Activated CD4-positive, alpha-beta T cell treated with anti-CD3 and anti-CD28 coated beads, Interleukin-2, amount 50 U/mL, for 1 hour (primary cell): ENCODE results near the gene BSN.
A peak's percentile ranks its signal among the peaks of the same experiment; 100 is the strongest.
"Not testable (repeated sequence)": the region's sequence is repeated elsewhere in the genome, so short reads cannot be mapped to it uniquely, and the experiment has no call there.

Experiments
- DNase-seq: peaks from one replicate; pipeline ENCODE4 v3.0.0-alpha.2; 2020

BSN gene

DNA sequence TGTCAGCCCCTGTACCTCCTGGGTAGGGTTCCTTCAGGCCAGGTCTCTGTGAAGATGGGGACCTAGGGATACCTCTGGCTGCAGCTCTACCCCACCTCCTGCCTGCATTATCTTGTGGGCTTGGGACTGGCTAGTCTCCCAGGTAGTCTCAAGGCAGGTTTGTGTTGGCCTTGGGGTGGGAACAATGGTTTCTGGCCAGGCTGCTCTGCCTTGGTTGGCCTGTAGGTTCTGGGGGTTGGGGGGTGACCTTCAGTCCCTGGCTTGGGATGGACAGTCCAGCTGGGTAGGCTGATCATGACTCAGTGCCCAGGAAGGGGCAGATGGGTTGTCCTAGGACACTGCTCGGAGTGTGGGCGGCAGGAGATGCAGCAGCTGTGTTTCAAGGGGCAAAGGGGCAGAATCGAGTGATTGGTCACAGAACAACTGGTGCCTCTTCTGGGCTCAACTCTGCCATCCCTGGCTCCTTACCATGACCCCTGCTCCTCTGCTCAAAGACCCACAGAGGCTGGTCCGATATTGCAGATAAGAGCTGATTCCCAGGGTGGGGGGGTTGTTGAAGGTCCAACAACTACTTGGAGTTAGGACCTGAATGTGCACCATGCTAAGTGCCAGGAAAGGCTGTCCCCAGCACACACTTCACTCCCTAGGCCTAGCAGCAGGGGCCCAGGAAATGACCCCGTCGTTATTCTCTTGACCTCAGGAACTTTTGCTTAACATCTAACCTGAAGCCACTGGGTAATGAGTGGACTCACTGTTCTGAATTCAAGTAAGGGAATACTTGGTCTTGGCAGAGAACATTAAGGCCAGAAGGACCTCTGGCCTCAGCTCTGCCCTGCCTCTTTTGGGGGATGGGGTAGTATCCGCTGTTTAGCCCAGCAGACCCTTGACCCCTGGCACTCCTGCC is 18.1 kb upstream of the BSN start:
- DNase-seq: no peak

DNA sequence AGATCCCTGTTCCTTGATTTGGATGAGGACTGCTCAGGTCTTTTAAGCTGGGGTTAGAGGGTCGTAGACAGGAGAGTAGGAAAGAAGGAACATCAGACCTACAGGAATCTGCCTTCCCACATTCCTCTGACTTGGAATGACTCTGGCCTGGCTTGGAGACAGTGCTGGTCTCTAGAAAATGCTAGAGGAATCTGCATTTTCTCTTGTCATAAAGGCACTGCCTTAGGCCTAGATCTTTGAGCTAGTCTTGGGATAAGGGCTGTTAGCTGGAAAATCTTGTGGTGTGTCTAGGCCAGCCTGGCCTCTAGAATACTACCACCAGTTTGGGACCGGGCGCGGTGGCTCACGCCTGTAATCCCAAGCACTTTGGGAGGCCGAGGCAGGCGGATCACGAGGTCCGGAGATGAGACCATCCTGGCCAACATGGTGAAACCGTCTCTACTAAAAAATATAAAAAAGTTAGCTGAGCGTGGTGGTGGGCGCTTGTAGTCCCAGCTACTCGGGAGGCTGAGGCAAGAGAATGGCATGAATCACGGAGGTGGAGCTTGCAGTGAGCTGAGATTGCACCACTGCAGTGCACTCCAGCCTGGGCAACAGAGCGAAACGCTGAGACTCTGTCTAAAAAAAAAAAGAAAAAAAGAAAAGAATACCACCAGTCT is 17.3 kb upstream of the BSN start:
- DNase-seq: no peak

DNA sequence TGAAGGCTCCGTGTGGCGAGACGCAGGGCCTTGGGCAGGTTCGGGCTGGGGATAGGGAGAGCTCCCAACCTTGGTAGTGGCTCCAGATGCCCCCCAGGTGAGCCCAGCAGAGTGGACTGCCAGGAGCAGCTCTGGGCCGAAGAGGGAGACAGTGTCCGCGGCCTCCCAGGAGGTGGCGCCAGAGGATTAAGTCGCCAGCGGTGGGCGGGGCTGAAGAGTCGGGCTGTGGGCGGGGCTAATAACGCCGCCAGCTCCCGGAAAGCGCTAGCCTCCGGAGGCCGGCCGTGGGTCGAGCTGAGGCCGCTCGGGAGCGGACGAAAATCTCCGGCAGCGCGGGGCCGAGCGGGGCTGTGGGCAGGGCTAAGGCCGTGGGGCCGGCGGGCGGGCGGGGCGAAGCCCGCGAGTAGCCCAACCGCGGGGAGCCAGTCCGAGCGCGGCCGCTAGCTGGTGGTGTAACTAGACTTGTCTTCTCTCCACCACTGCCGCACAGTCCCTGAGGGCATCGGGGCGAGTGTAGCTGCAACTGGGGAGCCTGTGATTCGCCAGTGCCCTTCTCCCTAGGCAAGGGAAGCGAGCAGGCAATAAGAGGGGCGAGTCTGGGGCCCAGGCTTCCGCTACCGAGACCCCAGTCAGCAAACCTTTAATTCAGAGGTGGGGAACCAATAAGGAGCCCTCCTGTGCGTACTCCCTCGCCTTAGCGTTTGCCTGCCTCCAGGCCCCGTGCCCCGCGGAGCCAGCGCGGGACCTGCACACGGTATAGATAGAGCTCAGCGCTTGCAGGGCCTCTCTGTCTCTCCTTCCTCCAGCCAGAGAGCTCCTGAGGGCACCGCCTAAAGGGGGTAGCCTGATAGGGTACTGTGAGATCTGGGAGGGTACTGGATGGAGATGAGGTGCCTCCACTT is 14.4 kb upstream of the BSN start:
- DNase-seq: peak; percentile 92

DNA sequence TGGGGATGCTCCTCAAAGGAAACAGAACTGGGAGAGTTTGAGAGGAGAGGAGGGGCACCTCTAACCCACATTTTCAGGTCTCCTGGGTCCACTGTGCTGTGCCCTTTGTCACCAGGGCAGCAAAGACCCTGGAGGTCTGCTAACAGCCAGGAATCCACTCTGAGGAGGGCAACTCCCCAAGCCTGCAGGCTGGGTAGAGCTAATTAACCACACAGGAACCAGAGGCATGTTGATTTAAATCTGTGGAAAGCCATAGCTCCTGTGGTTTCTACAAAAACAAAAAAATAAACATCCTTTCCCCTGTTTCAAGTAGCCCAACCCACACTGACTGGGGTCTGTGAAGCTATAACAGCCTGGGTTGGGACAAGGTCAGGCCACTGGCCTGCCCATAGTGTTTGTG is 2.2 kb upstream of the BSN start:
- DNase-seq: no peak

DNA sequence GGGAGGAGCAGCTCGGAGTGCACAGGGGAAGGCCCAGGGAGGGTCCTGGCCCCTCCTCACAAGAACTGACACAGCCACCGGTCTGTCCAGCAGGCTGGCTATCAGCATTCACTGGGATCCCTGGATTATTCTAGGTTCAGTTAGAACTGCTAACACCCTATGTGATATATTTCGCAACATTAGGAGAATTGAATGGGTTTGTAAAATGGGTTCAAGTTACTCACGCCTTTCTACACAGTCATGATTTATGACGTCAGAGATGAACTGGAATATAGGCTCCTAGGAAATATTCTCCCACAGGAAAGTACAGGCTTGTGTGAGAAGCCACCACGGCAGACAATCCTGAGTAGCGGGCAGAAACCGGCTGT is 969 bp upstream of the BSN start:
- DNase-seq: no peak

DNA sequence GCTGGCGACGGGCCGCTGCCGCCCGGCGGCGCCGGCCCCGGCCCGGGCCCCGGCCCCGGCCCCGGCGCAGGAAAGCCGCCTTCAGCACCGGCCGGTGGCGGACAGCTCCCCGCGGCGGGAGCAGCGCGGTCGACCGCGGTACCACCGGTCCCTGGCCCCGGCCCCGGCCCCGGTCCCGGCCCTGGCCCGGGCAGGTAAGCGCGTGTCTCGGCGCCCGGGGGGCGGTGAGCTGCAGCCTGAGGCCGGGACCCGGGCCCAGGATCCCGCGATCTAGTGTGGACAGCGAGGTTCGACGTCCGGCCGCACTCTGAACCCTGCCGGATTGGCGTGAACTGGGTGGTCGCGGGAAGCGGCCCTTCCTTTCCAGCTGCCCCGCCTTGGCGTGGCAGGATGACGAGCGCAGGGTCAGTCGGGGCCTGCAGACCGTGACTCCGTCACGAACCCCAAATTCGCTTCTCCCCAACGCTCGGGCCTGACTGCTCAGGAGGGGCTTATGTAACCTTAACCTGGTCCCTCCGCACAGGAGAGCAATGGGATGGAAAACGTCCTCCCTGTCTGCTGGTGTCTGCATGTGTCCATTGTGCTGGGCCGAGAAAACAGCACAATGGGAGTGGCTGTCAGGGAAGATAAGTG is 472 bp downstream of the BSN start:
- DNase-seq: peak; percentile 51

DNA sequence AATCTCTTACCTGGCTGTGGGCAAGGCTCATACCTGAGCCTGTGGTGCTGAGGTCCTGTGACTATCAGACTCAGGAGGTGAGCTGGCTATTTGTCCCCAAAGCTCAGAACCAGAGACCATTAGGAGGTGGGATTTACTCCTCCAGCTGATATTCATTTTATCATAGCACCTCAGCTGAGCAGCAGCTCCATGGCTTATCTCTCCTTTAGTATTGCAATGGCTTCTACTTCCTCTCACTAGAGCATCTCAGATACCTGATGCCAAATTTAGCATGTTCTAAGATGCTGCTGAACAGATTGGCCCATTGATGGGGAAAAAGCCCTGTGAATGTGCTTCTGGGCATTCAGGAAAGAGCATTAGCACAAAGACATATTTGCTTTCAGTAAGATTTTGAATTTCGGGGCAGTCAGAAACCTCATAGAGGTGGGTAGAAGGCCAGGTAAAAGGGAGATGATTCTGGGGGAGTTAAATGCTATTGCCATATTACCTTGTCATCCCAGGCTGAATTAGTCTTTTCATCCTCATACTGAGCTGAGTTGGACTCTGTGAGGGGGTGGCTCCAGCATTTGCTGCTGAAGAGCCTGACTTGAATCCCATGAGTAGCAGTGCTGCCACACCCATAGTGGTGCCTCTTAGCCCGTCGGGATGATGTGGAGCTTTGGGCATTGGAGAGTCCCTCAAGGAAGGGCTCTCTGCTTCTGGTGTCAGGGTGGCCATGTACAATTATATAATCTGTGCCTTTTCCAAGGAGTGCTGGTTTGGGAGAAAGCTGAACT is 2.4 kb downstream of the BSN start:
- no peak for DNase-seq

DNA sequence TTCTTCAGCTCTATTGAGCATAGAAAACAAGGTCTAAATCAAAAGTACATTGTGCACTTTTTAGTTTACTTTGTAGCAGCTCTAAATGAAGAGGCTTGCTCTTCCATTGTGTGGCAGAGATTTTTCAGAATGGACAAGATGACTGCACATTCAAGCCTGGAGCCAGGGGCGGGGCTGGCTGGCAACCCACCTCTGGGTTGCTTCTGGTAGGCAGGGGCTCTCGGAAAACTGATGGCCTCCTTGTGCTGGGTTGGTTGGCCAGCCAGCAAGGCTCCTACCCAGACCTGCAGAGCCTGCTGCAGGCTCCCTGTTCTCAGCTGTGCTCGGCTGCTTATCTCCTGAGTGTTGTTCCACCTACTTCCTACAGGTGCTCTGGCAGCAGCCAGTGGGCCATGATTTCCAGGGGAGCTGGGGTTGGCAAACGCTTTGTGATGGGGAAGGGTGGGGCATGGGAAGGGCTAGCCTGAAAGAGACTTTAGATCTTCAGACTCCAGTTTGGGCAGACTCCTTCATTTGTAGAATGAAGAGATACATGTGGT is 8.8 kb downstream of the BSN start:
- DNase-seq: no peak

DNA sequence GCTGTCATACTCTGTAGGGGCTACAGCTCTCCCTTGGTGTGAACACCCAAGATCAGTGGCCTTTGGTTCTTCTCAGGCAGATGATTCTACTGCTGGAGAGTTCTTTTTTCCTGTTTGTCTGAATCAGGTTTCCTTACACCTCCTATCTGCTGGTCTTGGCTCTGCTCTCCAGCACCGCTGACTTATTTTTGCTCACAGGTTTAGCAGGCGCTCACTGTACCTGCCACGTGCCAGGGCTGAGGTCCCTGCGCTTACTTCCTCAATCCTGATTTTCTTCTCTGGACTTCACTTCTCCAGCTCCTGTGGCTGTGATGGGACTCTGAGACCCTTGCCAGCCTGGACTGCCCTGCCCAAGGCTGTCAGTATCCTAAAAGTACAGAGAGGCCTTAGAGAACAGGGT is 9.5 kb downstream of the BSN start:
- no peak for DNase-seq

DNA sequence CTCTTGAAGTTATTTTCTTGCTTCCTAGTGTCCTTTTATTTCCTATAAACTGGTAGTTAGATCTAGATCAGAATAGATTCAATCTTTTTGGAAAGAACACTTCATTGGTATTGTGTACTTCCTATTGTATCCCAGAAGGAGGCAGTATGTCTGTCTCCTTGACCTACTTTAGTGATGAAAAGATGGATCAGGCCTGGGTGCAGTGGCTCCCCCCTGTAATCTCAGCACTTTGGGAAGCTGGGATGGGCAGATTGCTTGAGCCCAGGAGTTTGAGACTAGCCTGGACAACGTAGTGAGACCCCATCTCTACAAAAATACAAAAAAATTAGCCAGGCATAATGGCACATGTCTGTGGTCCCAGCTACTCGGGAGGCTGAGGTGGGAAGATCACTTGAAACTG is 12.0 kb downstream of the BSN start:
- DNase-seq: no peak

DNA sequence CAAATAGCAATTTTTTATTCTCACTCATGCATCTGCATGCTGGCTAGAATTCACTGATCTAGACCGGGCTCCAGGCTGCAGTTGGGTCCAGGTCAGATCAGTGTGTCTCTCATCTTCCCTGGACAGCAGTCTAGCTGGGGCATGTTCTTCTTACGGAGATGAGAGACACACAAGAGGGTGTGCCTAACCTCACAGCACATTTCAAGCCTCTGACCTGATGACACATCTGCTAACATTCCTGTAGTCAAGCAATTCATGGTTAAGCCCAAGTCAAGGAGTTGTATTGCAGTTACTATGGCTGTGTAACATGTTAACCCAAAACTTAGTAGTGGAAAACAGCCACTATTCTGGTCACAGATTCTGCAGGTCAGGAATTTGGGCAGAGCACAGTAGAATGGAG is 13.1 kb downstream of the BSN start:
- no peak for DNase-seq

DNA sequence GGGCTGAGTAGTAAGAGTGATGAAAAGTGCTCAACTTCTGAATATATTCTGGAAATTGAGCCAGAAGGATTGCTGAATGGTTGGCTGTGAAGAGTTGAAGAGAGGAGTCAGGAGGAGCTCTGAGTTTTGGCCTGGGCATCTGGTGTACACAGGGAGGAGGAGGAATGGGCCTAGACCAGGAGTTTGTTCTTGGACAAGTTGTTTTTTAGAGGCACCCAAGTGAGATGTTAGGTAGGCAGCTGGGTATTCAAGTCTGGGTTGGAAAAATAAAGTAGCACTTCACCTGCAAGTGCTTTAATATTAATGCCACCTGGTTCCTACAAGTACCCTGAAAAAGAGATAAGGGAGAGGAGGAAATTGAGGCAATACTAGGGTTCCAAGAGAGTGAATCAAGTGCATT is 14.7 kb downstream of the BSN start:
- no peak for DNase-seq

DNA sequence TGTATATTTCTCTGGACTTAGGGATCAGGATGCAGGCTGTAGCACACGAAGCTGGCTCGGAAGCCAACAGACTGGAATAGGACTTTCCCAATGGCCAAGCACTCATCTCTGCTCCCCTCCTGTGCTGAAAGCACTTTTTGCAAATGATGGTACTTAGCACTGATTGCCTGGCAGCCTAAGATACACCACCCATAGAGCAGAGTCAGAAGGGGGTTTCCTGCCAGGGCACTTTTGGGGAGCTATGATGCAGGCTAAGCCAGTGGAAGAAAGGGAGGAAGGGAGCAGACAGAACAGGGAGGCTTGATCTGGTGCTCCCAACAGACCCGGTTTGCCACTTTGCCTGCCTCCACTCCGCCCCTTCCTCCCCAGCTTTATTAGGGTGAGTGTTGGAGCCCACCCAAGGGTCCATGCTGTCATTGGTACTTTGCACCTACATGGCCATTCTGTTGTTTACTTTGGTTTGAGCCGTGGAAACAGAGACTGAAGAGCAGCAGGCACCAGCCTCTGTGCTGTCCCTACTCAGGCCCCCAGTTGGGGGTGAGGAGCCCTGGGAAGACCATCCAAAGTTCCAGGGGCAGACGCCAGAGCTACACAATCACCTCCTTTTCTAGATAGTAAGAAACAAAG is 15.9 kb downstream of the BSN start:
- no peak for DNase-seq

DNA sequence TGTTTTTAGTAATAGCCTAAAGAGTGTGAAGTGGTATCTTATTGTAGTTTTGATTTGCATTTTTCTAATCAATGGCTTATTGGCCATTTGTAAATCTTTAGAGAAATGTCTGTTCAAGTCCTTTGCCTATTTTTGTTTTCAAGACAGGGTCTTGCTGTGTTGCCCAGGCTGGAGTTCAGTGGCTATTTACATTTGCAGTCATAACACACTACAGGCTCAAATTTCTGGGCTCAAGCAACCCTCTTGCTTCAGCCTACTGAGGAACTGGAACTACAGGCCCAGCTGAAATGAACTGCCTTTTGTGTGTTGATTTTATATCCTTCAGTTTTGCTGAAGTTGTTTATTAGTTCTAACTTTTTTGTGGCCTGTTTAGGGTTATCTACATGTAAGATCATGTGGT is 27.9 kb downstream of the BSN start:
- DNase-seq: no peak

DNA sequence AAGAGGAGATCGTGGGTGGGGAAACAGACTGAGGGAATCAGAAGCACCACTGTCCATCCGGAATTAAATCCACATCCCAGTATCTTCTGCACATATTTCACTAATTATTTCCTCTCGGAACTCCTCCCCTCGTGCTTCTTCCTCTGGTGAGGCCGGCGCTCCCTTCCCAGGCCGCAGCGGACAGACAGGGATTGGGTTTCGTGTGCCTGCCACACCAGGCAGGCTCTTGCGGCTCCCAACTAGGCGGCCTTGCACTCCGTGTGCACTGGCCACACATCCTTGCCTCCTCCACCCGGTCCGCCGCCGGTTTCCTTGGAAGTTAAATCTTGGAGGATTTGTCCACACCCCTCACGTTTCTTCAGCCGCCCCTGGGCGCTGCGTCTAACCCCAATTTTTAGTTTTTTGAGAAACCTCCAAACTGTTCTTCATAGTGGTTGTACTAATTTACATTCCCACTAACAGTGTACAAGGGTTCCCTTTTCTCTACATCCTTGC is 31.0 kb downstream of the BSN start:
- not testable (repeated sequence) for DNase-seq

DNA sequence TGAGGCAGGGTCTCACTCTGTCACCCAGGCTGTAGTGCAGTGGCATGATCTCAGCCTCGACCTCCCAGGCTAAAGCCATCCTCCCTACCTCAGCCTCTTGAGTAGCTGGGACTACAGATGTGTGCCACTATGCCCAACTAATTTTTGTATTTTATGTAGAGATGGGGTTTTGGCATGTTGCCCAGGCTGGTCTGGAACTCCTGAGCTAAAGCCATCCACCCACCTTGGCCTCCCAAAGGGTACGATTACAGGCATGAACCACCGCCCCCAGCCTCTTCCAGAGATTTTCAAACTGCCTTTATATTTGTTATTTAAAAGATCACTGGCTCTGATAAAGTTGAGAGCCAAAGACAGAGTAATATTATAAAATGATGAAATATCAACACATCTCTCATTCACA is 37.3 kb downstream of the BSN start:
- DNase-seq: no peak

DNA sequence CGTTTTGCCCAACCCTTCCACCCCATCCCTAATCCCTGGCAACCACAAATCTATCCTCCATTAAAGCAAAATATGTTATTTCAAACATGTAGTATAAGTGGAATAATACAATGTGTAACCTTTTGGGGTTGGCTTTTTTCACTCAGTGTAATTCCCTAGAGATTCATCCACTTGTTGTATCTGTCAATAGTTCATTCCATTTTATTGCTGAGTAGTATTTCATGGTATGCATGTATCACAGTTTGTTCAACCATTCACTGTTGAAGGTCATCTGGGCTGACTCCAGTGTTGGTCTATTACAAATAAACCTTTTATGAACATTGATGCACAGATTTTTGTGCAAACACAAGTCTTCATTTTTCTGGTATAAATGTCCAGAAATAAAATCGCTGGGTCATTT is 38.8 kb downstream of the BSN start:
- no peak for DNase-seq

DNA sequence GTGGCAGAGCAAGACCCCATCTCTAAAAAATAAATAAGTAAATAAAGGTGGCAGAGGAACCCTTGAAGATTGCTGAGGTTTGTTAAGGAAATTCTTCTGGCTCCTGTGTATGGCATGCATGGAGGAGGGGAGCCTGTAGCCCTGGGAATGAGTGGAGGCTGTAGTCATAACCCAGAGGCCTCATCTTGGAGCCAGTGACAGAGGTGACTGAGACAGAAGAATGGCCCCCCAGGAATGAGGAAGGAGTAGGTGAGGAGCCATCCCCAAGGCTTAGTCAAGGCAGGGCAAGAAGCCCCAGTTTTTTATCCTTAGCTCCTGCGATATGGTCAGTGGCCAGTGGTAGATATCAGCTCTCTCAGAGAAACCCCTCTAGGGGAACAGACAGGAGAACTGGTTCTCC is 46.5 kb downstream of the BSN start:
- DNase-seq: no peak

DNA sequence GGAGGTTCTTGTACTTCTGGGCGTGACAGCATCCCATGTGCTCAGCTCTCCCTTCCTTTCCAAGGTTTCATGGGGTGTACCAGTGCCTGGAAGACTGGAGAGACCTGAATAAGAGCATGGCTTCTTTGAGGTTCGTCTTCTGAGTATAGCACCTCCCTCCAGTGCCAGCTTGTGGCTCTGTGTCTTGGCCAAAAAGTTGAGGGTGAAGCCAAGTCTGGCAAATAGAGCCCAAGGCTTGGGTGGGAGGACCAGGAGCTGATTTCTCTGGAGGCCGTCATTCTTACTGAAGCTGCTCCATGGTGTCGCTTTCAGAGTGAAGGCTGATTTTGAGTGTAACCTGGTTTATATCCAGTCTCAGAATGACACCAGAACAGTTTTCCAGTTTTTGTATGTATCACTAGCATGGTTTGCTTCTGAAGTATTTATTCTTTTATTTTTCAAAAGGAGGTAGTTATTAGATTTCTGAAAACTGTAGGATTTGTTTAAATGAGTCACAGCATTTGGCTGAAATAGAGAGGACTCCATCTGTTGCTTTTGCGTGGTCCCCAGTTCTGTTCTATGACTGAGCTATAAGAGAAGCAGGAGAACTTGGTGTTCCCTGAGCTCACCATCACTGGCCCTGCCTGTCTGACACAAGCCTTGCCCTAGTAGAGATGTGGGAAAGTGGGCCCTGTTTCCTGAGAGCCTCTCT is 47.2 kb downstream of the BSN start:
- no peak for DNase-seq

DNA sequence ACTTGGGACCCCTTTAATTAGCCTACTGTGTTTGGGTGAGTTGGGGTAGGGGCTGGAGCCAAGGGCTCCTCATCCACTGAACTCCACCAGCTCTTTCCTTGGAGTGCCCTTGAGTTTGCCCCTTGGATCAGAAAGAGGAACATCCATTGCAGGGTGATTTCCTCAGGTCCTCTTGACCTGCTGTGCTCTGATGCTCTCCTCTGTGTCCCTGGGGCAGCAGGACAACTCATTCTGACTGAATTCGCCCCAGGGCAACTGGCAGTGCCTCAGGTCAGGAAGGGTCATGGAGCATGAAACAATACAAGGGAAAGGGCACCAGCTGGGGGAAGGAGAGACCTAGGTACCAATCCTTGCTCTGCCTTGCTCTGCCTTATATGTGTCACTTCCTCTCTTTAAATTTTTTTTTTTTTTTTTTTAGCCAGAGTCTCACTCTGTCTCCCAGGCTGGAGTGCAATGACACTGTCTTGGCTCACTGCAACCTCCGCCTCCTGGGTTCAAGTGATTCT is 47.8 kb downstream of the BSN start:
- no peak for DNase-seq
